Hepatocyte (in vitro differentiated cells): Measurements from ENCODE around the gene TNS3. TPM values are rescaled to one million over a fixed set of nuclear protein-coding genes. Genes with fewer than 3 reads are reported as not detected.

Source experiments
- DNase-seq: peaks from one replicate; pipeline ENCODE4 v3.0.0-alpha.2; 2016; ENCODE audit warnings: low spot score
- H2AFZ ChIP-seq: fragments of 200-600 bp; sonication (generic); 2 replicates; pipeline ENCODE4 v1.6.0; 2016; ENCODE audit warnings: antibody characterized with exemption, mild to moderate bottlenecking
- H3K27ac ChIP-seq: fragments of 200-600 bp; sonication (generic); 2 replicates; pipeline ENCODE4 v1.5.1; 2016; ENCODE audit warnings: mild to moderate bottlenecking
- H3K27me3 ChIP-seq: fragments of 200-600 bp; sonication (generic); 2 replicates; pipeline ENCODE4 v1.6.1; 2016
- H3K36me3 ChIP-seq: fragments of 200-600 bp; sonication (generic); replicated peaks from 2 replicates; pipeline ENCODE4 v1.5.1; 2016; ENCODE audit warnings: low read depth; ENCODE audit not compliant: insufficient read depth
- H3K4me1 ChIP-seq: fragments of 200-600 bp; sonication (generic); 2 replicates; pipeline ENCODE4 v1.5.1; 2016; ENCODE audit warnings: mild to moderate bottlenecking, moderate library complexity; ENCODE audit not compliant: insufficient read depth
- H3K4me2 ChIP-seq: fragments of 200-600 bp; sonication (generic); 2 replicates; pipeline ENCODE4 v1.6.0; 2016
- H3K4me3 ChIP-seq: fragments of 200-600 bp; sonication (generic); 2 replicates; pipeline ENCODE4 v1.5.1; 2016; ENCODE audit warnings: mild to moderate bottlenecking
- H3K79me2 ChIP-seq: fragments of 200-600 bp; sonication (generic); 2 replicates; pipeline ENCODE4 v1.6.0; 2017; ENCODE audit warnings: mild to moderate bottlenecking
- H3K9me2 ChIP-seq: fragments of 200-600 bp; sonication (generic); replicated peaks from 2 replicates; pipeline ENCODE4 v1.6.0; 2017; ENCODE audit warnings: mild to moderate bottlenecking; ENCODE audit not compliant: insufficient read depth
- H3K9me3 ChIP-seq: fragments of 200-600 bp; sonication (generic); 2 replicates; pipeline ENCODE4 v1.5.1; 2016; ENCODE audit warnings: low read depth, mild to moderate bottlenecking
- H4K20me1 ChIP-seq: fragments of 200-600 bp; sonication (generic); 2 replicates; pipeline ENCODE4 v1.6.0; 2016; ENCODE audit warnings: mild to moderate bottlenecking; ENCODE audit not compliant: insufficient read depth, poor library complexity, severe bottlenecking
- CTCF ChIP-seq: fragments of 200-600 bp; sonication (generic); IDR thresholded peaks from 2 replicates; pipeline ENCODE4 v1.5.1; 2016; ENCODE audit warnings: antibody characterized with exemption, mild to moderate bottlenecking; ENCODE audit not compliant: poor library complexity
- EZH2 ChIP-seq: fragments of 200-600 bp; sonication (generic); IDR thresholded peaks from 2 replicates; pipeline ENCODE4 v1.6.1; 2016; ENCODE audit warnings: antibody characterized with exemption, mild to moderate bottlenecking, borderline replicate concordance
- EZH2phosphoT487 ChIP-seq: fragments of 200-600 bp; sonication (generic); IDR thresholded peaks from one replicate; pipeline ENCODE4 v1.6.1; 2018; ENCODE audit warnings: antibody characterized with exemption, mild to moderate bottlenecking, low read depth, moderate library complexity; ENCODE audit not compliant: unreplicated experiment, severe bottlenecking
- WGBS: methylation state at CpG from one replicate; pipeline ENCODE4 v1.1.6; 2016; ENCODE audit warnings: low lambda C conversion rate; ENCODE audit errors: missing lambda C conversion rate; 5-methylcytosine and 5-hydroxymethylcytosine counted together
- polyA plus RNA-seq: library from polyadenylated mRNA; unstranded; fragments of >200 nt; fragmentation: Nextera tagmentation; extraction: Ambion mirVana; gene quantifications from 2 replicates; pipeline ENCODE4 v1.2.1, GENCODE V29; 2016
- total RNA-seq: library from RNA; depleted of rRNA; stranded (reverse); fragments of >200 nt; gene quantifications from 2 replicates; pipeline ENCODE4 v1.2.3, GENCODE V29; 2014

TNS3 gene
- total and polyA plus RNA-seq, 2 experiments from 2014 or later: 30.0 to 73.3 TPM

- Histone ChIP-seq H4K20me1 (peaks cover 47% of the 10 kb centered on the region), H3K4me2 (peak overlapping the region; percentile 26), H3K27ac (peak overlapping the region; percentile 78), H3K9me2 (no peaks in the 10 kb centered on the region), H3K79me2 (peaks cover 96% of the 10 kb centered on the region), H3K4me3 (no peak overlapping the region), H3K36me3 (no peaks in the 10 kb centered on the region), H2AFZ (no peak overlapping the region), H3K9me3 (no peaks in the 10 kb centered on the region), H3K27me3 (no peaks in the 10 kb centered on the region), H3K4me1 (peaks cover 46% of the 10 kb centered on the region)
- no peak for DNase-seq
- 75% methylated on average over 14 of the region's 14 CpGs for WGBS
- no peak for TF ChIP-seq EZH2
- no peak for TF ChIP-seq CTCF
These were observed 127.6 kb downstream of the TNS3 start for GRCh38 chr7:47454069-47454973.

- Histone ChIP-seq H3K4me2 (peak overlapping the region; percentile 26), H2AFZ (no peak overlapping the region), H3K4me1 (peaks cover 43% of the 10 kb centered on the region), H4K20me1 (peaks cover 50% of the 10 kb centered on the region), H3K79me2 (peaks cover 96% of the 10 kb centered on the region), H3K27ac (peak overlapping the region; percentile 78), H3K4me3 (no peak overlapping the region), H3K27me3 (no peaks in the 10 kb centered on the region), H3K9me3 (no peaks in the 10 kb centered on the region), H3K36me3 (no peaks in the 10 kb centered on the region), H3K9me2 (no peaks in the 10 kb centered on the region)
- peak; percentile 55 for DNase-seq
- WGBS: 73% methylated on average over 23 of the region's 23 CpGs
- TF ChIP-seq EZH2phosphoT487 (no peak), CTCF (no peak), EZH2 (no peak)
These were observed 128.5 kb downstream of the TNS3 start for GRCh38 chr7:47453093-47454061.

- peaks cover 55% of the 10 kb centered on the region for H4K20me1 ChIP-seq
- no peaks in the 10 kb centered on the region for H3K27me3 ChIP-seq
- DNase-seq: no peak
- TF ChIP-seq EZH2phosphoT487 (no peak), CTCF (no peak), EZH2 (no peak)
- H3K9me3 ChIP-seq: no peaks in the 10 kb centered on the region
- H3K4me1 ChIP-seq: peaks cover 40% of the 10 kb centered on the region
- peak overlapping the region; percentile 78 for H3K27ac ChIP-seq
- no peak overlapping the region for H3K4me3 ChIP-seq
- 86% methylated on average over 11 of the region's 11 CpGs for WGBS
- peaks cover 96% of the 10 kb centered on the region for H3K79me2 ChIP-seq
- no peaks in the 10 kb centered on the region for H3K9me2 ChIP-seq
- no peak overlapping the region for H2AFZ ChIP-seq
- H3K36me3 ChIP-seq: no peaks in the 10 kb centered on the region
- H3K4me2 ChIP-seq: no peak overlapping the region
These were observed 129.2 kb downstream of the TNS3 start for GRCh38 chr7:47452715-47453092.
